Activated B cell treated with CpG ODN at 0.5 μM for 24 hours (primary cell): ENCODE results near the gene BCAN. TPM values are rescaled to one million over a fixed set of nuclear protein-coding genes. Genes with fewer than 3 reads are reported as not detected.

ENCODE experiments used
- ATAC-seq: fragments of 200-7000 bp; cut with Tn5 transposase; one replicate; pipeline ENCODE4 v1.10.0; 2021; ENCODE audit warnings: low read depth, mild to moderate bottlenecking, moderate library complexity
- CTCF ChIA-PET: fragments of 350-600 bp; sonication (Branson Sonifier 250); formaldehyde crosslinking; loops from one replicate; lab custom pipeline; 2021; ENCODE audit warnings: antibody characterized with exemption; lab: Charles Lee
- POLR2A ChIA-PET: fragments of 350-600 bp; sonication (Branson Sonifier 250); formaldehyde crosslinking; loops from one replicate; lab custom pipeline; 2021; ENCODE audit warnings: antibody characterized with exemption; lab: Charles Lee
- DNase-seq: peaks from one replicate; pipeline ENCODE4 v3.0.0; 2022
- H3K27ac Mint-ChIP-seq: one replicate; pipeline ENCODE4 v1.8.0; 2020; ENCODE audit warnings: mixed read lengths
- H3K27me3 Mint-ChIP-seq: one replicate; pipeline ENCODE4 v1.8.0; 2021; ENCODE audit warnings: mixed read lengths
- H3K36me3 Mint-ChIP-seq: one replicate; pipeline ENCODE4 v1.8.0; 2021; ENCODE audit warnings: low read depth, mixed read lengths
- H3K4me1 Mint-ChIP-seq: one replicate; pipeline ENCODE4 v1.8.0; 2021; ENCODE audit warnings: mixed read lengths
- H3K4me3 Mint-ChIP-seq: one replicate; pipeline ENCODE4 v1.8.0; 2020; ENCODE audit warnings: mild to moderate bottlenecking, mixed read lengths
- H3K9me3 Mint-ChIP-seq: one replicate; pipeline ENCODE4 v1.8.0; 2020; ENCODE audit warnings: mixed read lengths
- CTCF ChIP-seq: fragments of 200-600 bp; IDR thresholded peaks from one replicate; pipeline ENCODE4 v1.8.0; 2022; ENCODE audit warnings: antibody characterized with exemption, mild to moderate bottlenecking
- intact Hi-C: fragments of 100-400 bp; cut with micrococcal nuclease; formaldehyde crosslinking; loops from one replicate; pipeline ENCODE4 v1.15.1; 2024
- total RNA-seq: library from RNA; stranded (reverse); gene quantifications from 2 replicates; pipeline ENCODE4 v1.2.3, GENCODE V29; 2022

Gene BCAN
- total RNA-seq, 1 donor from 2014 or later = 0.51 TPM

- no peak for TF ChIP-seq CTCF
- H3K36me3 Mint-ChIP-seq = no peaks in the 10 kb centered on the region
- no peaks in the 10 kb centered on the region for H3K9me3 Mint-ChIP-seq
- H3K4me3 Mint-ChIP-seq = no peak overlapping the region
- ChIA-PET POLR2A (interaction anchor here (1.4 kb wide), 1 partner anchor 69 kb away, joined by 4 read pairs; the partner anchor contains the start of genes ISG20L2 and METTL25B), CTCF (interaction anchor here (1.0 to 4.6 kb wide), 11 partner anchors 19 to 274 kb away, joined by 3 to 34 read pairs (median 6); partner anchors contain the start of gene HAPLN2)
- intact Hi-C loops = no loop called here
- DNase-seq (no peak), ATAC-seq (no peak)
- peak overlapping the region; percentile 7 for H3K27ac Mint-ChIP-seq
- H3K27me3 Mint-ChIP-seq = peaks cover 33% of the 10 kb centered on the region
- peaks cover 79% of the 10 kb centered on the region for H3K4me1 Mint-ChIP-seq
Observed at GRCh38 chr1:156658945-156659574, 17.1 kb downstream of the BCAN start.

- intact Hi-C loops = no loop called here
- DNase-seq = no peak
- Mint-ChIP-seq H3K36me3 (no peaks in the 10 kb centered on the region), H3K4me3 (peak overlapping the region; percentile 62), H3K27me3 (peaks cover 28% of the 10 kb centered on the region), H3K9me3 (no peaks in the 10 kb centered on the region), H3K4me1 (peaks cover 84% of the 10 kb centered on the region), H3K27ac (no peak overlapping the region)
- POLR2A ChIA-PET = interaction anchor here (1.4 kb wide), 1 partner anchor 69 kb away, joined by 4 read pairs; the partner anchor contains the start of genes ISG20L2 and METTL25B
- CTCF ChIA-PET = interaction anchor here (1.0 to 4.6 kb wide), 8 partner anchors 19 to 274 kb away, joined by 3 to 34 read pairs (median 8); partner anchors contain the start of gene HAPLN2
- no peak for TF ChIP-seq CTCF
- no peak for ATAC-seq
Observed at GRCh38 chr1:156659661-156659987, 17.7 kb downstream of the BCAN start.

- H3K27me3 Mint-ChIP-seq = peaks cover 23% of the 10 kb centered on the region
- intact Hi-C loops = loop anchor here (1.0 to 2.0 kb wide), 5 partner anchors 18 to 230 kb away; partner anchors contain the start of gene CRABP2
- H3K4me1 Mint-ChIP-seq = peaks cover 90% of the 10 kb centered on the region
- H3K27ac Mint-ChIP-seq = peak overlapping the region; percentile 63
- peak overlapping the region; percentile 62 for H3K4me3 Mint-ChIP-seq
- ChIA-PET POLR2A (interaction anchor here (1.3 to 1.4 kb wide), 2 partner anchors 59 to 68 kb away, joined by 3 to 4 read pairs; partner anchors contain the start of genes GPATCH4, ISG20L2 and METTL25B), CTCF (interaction anchor here (1.0 to 4.6 kb wide), 10 partner anchors 17 to 275 kb away, joined by 3 to 34 read pairs (median 8); partner anchors contain the start of genes HAPLN2 and NES)
- peak; percentile 66 for TF ChIP-seq CTCF
- no peaks in the 10 kb centered on the region for H3K36me3 Mint-ChIP-seq
- ATAC-seq (peak; percentile 85), DNase-seq (peak; percentile 87)
- H3K9me3 Mint-ChIP-seq = no peaks in the 10 kb centered on the region
Observed at GRCh38 chr1:156659988-156660751, 18.3 kb downstream of the BCAN start.

- Mint-ChIP-seq H3K4me3 (no peak overlapping the region), H3K9me3 (no peaks in the 10 kb centered on the region), H3K27me3 (peaks cover 17% of the 10 kb centered on the region), H3K27ac (peak overlapping the region; percentile 24), H3K36me3 (no peaks in the 10 kb centered on the region), H3K4me1 (peaks cover 94% of the 10 kb centered on the region)
- ATAC-seq (no peak), DNase-seq (no peak)
- CTCF ChIA-PET = interaction anchor here (0.9 to 4.6 kb wide), 8 partner anchors 16 to 255 kb away, joined by 3 to 34 read pairs (median 7); partner anchors contain the start of gene NES
- intact Hi-C loops = loop anchor here (1.0 to 2.0 kb wide), 5 partner anchors 18 to 230 kb away; partner anchors contain the start of gene CRABP2
- POLR2A ChIA-PET = interaction anchor here (0.6 to 1.3 kb wide), 5 partner anchors 16 to 1687 kb away, joined by 3 to 10 read pairs (median 3); partner anchors contain the start of gene GPATCH4
- TF ChIP-seq CTCF = no peak
Observed at GRCh38 chr1:156660752-156661112, 18.8 kb downstream of the BCAN start.
